HepG2 (cell line): ENCODE data around the gene FAM110D. TPM values are rescaled to one million over a fixed set of nuclear protein-coding genes. Genes with fewer than 3 reads are reported as not detected.

Experiments
- ELF3 ChIP-seq: IDR thresholded peaks from 2 replicates; pipeline ENCODE4 v1.6.1; 2016; ENCODE audit warnings: missing genetic modification reagents, missing compliant biosample characterization
- GATAD2A ChIP-seq: IDR thresholded peaks from 2 replicates; pipeline ENCODE4 v1.6.1; 2016
- NFE2L1 ChIP-seq: sonication (generic); formaldehyde crosslinking; IDR thresholded peaks from 2 replicates; pipeline ENCODE4 v1.4.0; 2020; ENCODE audit warnings: missing genetic modification reagents, mild to moderate bottlenecking, borderline replicate concordance
- NFE2L2 ChIP-seq: fragments of 150-350 bp; IDR thresholded peaks from 2 replicates; pipeline ENCODE4 v1.6.1; 2014; ENCODE audit warnings: low read length
- RORA ChIP-seq: sonication (generic); formaldehyde crosslinking; IDR thresholded peaks from 2 replicates; pipeline ENCODE4 v1.5.0; 2020; ENCODE audit warnings: mild to moderate bottlenecking, missing genetic modification reagents, moderate library complexity
- SATB2 ChIP-seq: sonication (generic); formaldehyde crosslinking; IDR thresholded peaks from 2 replicates; pipeline ENCODE4 v1.5.0; 2020; ENCODE audit warnings: missing genetic modification reagents
- SETDB1 ChIP-seq: sonication (generic); formaldehyde crosslinking; IDR thresholded peaks from 2 replicates; pipeline ENCODE4 v1.5.1; 2020; ENCODE audit warnings: missing genetic modification reagents, mild to moderate bottlenecking, borderline replicate concordance
- XRCC5 ChIP-seq: fragments of 200-400 bp; formaldehyde crosslinking; optimal IDR thresholded peaks from 2 replicates; pipeline ENCODE3; 2017; ENCODE audit warnings: mild to moderate bottlenecking, low read length
- ZMYM2 ChIP-seq: sonication (generic); formaldehyde crosslinking; IDR thresholded peaks from 2 replicates; pipeline ENCODE4 v1.8.0; 2022; ENCODE audit warnings: mild to moderate bottlenecking, missing genetic modification reagents
- ZMYM3 ChIP-seq: sonication (generic); formaldehyde crosslinking; IDR thresholded peaks from 2 replicates; pipeline ENCODE4 v1.5.1; 2020; ENCODE audit warnings: mild to moderate bottlenecking, missing genetic modification reagents
- ZNF296 ChIP-seq: sonication (generic); formaldehyde crosslinking; conservative IDR thresholded peaks from 2 replicates; pipeline ENCODE4 v1.5.0; 2020; ENCODE audit warnings: mild to moderate bottlenecking, missing genetic modification reagents
- ZNF556 ChIP-seq: sonication (generic); formaldehyde crosslinking; IDR thresholded peaks from 2 replicates; pipeline ENCODE4 v1.4.0; 2020; ENCODE audit warnings: mild to moderate bottlenecking, missing genetic modification reagents, borderline replicate concordance
- polyA plus RNA-seq, 8 experiments: library from polyadenylated mRNA; depleted of rRNA in 3 of 8; stranded (reverse) in 7 of 8; unstranded in 1 of 8; fragments of >200 nt; fragmentation: Illumina TruSeq in 4 of 8; extraction: Trizol in 4 of 8; gene quantifications; 2 replicates each; pipeline versions ENCODE4 v1.2.1 to v1.2.3, GENCODE V29; 2011 to 2016; ENCODE audit warnings: low read depth in 4 of 8, missing spikeins in 1 of 8, mixed read lengths in 1 of 8; ENCODE audit not compliant: insufficient read depth in 1 of 8
- total RNA-seq, 5 experiments: library from RNA; depleted of rRNA; stranded (reverse); fragments of >200 nt; fragmentation: Illumina TruSeq; extraction: Trizol; gene quantifications; 2 replicates each; pipeline ENCODE4 v1.2.3, GENCODE V29; 2016; ENCODE audit warnings: low read depth in 1 of 5
- TF ChIP-seq, protein P1 (sequence below): IDR thresholded peaks from 2 replicates; pipeline ENCODE4 v1.6.1; 2016; ENCODE audit warnings: low read depth, missing genetic modification reagents, missing compliant biosample characterization
- TF ChIP-seq, protein P2 (sequence below): sonication (generic); formaldehyde crosslinking; IDR thresholded peaks from 2 replicates; pipeline ENCODE4 v1.8.1; 2023; ENCODE audit warnings: mild to moderate bottlenecking, missing genetic modification reagents
- TF ChIP-seq, protein P3 (sequence below), 2 experiments: sonication (generic) in 1 of 2; formaldehyde crosslinking in 1 of 2; IDR thresholded peaks; 2 replicates each; pipeline versions ENCODE4 v1.4.0 to v1.6.1; 2018 to 2020; ENCODE audit warnings: missing genetic modification reagents in 2 of 2, borderline replicate concordance in 1 of 2, low read depth in 1 of 2, mild to moderate bottlenecking in 1 of 2, missing biosample characterization in 1 of 2
- TF ChIP-seq, protein P4 (sequence below): sonication (generic); formaldehyde crosslinking; IDR thresholded peaks from 2 replicates; pipeline ENCODE4 v1.4.0; 2020; ENCODE audit warnings: missing genetic modification reagents, borderline replicate concordance
- TF ChIP-seq, protein P5 (sequence below): sonication (generic); formaldehyde crosslinking; IDR thresholded peaks from 2 replicates; pipeline ENCODE4 v1.5.0; 2020; ENCODE audit warnings: missing genetic modification reagents

FAM110D gene
- total and polyA plus RNA-seq, 2 of the 13 experiments (the other 11 are each of a cell fraction or from before 2014, with no cell fraction given): not detected

DNA sequence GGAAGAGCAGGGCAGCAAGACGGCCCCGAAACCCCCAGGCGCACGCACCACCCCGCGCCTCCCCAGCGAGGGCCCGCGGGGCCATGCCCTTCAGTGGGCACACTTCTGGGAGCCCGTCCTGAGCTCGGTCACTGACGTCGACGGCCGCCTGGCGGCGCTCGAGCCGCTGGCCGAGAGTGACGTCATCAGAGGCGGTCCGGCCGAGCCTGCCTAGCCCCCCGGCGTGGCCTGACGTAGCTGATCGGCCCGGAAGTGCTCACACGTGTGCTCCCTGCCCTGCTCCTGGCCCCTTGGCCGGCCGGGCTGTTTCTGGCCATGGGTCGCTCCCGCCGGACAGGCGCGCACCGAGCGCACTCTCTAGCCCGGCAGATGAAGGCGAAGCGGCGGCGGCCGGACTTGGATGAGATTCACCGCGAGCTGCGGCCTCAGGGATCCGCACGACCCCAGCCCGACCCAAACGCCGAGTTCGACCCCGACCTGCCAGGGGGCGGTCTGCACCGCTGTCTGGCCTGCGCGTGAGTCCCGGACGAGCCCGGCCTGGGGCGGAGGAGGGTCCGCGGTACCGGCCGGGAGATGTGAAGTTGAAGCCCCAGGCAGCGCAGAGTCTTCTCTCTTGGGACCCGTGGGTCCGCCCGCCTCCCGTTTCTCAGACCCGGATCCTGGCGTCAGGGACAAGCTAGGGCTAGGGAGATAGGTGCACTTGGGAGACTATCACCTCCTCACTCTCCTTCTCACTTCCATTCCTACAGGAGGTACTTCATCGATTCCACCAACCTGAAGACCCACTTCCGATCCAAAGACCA, 11.0 kb downstream of the FAM110D start, which contains the start of gene ZNF593 (continued):
- TF ChIP-seq, protein P1, sequence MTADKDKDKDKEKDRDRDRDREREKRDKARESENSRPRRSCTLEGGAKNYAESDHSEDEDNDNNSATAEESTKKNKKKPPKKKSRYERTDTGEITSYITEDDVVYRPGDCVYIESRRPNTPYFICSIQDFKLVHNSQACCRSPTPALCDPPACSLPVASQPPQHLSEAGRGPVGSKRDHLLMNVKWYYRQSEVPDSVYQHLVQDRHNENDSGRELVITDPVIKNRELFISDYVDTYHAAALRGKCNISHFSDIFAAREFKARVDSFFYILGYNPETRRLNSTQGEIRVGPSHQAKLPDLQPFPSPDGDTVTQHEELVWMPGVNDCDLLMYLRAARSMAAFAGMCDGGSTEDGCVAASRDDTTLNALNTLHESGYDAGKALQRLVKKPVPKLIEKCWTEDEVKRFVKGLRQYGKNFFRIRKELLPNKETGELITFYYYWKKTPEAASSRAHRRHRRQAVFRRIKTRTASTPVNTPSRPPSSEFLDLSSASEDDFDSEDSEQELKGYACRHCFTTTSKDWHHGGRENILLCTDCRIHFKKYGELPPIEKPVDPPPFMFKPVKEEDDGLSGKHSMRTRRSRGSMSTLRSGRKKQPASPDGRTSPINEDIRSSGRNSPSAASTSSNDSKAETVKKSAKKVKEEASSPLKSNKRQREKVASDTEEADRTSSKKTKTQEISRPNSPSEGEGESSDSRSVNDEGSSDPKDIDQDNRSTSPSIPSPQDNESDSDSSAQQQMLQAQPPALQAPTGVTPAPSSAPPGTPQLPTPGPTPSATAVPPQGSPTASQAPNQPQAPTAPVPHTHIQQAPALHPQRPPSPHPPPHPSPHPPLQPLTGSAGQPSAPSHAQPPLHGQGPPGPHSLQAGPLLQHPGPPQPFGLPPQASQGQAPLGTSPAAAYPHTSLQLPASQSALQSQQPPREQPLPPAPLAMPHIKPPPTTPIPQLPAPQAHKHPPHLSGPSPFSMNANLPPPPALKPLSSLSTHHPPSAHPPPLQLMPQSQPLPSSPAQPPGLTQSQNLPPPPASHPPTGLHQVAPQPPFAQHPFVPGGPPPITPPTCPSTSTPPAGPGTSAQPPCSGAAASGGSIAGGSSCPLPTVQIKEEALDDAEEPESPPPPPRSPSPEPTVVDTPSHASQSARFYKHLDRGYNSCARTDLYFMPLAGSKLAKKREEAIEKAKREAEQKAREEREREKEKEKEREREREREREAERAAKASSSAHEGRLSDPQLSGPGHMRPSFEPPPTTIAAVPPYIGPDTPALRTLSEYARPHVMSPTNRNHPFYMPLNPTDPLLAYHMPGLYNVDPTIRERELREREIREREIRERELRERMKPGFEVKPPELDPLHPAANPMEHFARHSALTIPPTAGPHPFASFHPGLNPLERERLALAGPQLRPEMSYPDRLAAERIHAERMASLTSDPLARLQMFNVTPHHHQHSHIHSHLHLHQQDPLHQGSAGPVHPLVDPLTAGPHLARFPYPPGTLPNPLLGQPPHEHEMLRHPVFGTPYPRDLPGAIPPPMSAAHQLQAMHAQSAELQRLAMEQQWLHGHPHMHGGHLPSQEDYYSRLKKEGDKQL (CRISPR knock-in tag): 0 out of 2 replicates have a peak, but pooled peaks have one; percentile 36
- TF ChIP-seq RORA (CRISPR knock-in tag) (no peak), ZMYM3 (peak; percentile 68; the same call in 1 of the 2 replicates), ZNF556 (peak; percentile 87), ZMYM2 (CRISPR knock-in tag) (peak; percentile 67), GATAD2A (peak; percentile 65), NFE2L2 (no peak), ELF3 (peak; percentile 73), NFE2L1 (CRISPR knock-in tag) (no peak), SATB2 (CRISPR knock-in tag) (no peak), XRCC5 (peak; percentile 91), ZNF296 (CRISPR knock-in tag) (no peak), SETDB1 (CRISPR knock-in tag) (no peak)
- TF ChIP-seq, protein P2, sequence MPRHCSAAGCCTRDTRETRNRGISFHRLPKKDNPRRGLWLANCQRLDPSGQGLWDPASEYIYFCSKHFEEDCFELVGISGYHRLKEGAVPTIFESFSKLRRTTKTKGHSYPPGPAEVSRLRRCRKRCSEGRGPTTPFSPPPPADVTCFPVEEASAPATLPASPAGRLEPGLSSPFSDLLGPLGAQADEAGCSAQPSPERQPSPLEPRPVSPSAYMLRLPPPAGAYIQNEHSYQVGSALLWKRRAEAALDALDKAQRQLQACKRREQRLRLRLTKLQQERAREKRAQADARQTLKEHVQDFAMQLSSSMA: no peak
- TF ChIP-seq, protein P3, sequence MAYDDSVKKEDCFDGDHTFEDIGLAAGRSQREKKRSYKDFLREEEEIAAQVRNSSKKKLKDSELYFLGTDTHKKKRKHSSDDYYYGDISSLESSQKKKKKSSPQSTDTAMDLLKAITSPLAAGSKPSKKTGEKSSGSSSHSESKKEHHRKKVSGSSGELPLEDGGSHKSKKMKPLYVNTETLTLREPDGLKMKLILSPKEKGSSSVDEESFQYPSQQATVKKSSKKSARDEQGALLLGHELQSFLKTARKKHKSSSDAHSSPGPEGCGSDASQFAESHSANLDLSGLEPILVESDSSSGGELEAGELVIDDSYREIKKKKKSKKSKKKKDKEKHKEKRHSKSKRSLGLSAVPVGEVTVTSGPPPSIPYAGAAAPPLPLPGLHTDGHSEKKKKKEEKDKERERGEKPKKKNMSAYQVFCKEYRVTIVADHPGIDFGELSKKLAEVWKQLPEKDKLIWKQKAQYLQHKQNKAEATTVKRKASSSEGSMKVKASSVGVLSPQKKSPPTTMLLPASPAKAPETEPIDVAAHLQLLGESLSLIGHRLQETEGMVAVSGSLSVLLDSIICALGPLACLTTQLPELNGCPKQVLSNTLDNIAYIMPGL (CRISPR knock-in tag; IDR thresholded peaks at IDR 0.05; ENCODE audit: borderline replicate concordance in 1 of 2, low read depth in 1 of 2): peak; percentile 93 to 95
- TF ChIP-seq, protein P4, sequence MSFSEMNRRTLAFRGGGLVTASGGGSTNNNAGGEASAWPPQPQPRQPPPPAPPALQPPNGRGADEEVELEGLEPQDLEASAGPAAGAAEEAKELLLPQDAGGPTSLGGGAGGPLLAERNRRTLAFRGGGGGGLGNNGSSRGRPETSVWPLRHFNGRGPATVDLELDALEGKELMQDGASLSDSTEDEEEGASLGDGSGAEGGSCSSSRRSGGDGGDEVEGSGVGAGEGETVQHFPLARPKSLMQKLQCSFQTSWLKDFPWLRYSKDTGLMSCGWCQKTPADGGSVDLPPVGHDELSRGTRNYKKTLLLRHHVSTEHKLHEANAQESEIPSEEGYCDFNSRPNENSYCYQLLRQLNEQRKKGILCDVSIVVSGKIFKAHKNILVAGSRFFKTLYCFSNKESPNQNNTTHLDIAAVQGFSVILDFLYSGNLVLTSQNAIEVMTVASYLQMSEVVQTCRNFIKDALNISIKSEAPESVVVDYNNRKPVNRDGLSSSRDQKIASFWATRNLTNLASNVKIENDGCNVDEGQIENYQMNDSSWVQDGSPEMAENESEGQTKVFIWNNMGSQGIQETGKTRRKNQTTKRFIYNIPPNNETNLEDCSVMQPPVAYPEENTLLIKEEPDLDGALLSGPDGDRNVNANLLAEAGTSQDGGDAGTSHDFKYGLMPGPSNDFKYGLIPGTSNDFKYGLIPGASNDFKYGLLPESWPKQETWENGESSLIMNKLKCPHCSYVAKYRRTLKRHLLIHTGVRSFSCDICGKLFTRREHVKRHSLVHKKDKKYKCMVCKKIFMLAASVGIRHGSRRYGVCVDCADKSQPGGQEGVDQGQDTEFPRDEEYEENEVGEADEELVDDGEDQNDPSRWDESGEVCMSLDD (CRISPR knock-in tag): 0 out of 2 replicates have a peak, but pooled peaks have one; percentile 44
- TF ChIP-seq, protein P5, sequence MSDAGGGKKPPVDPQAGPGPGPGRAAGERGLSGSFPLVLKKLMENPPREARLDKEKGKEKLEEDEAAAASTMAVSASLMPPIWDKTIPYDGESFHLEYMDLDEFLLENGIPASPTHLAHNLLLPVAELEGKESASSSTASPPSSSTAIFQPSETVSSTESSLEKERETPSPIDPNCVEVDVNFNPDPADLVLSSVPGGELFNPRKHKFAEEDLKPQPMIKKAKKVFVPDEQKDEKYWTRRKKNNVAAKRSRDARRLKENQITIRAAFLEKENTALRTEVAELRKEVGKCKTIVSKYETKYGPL: peak; percentile 52; the same call in 1 of the 2 replicates
